H9 (cell line): ENCODE data around the gene CHD3. TPM values are rescaled to one million over a fixed set of nuclear protein-coding genes. Genes with fewer than 3 reads are reported as not detected.

ENCODE experiments used
- DNase-seq: peaks from one replicate; pipeline ENCODE4 v3.0.0-alpha.2; 2017
- H2AFZ ChIP-seq: one replicate; pipeline ENCODE4 v1.6.1; 2013; ENCODE audit warnings: mild to moderate bottlenecking, low read length, control low read depth, moderate library complexity
- H2AK5ac ChIP-seq: 2 replicates; pipeline ENCODE4 v1.6.1; 2013; ENCODE audit warnings: low read length, control low read depth, mixed read lengths; ENCODE audit not compliant: insufficient read length
- H2BK120ac ChIP-seq: one replicate; pipeline ENCODE4 v1.6.1; 2013; ENCODE audit warnings: low read depth, mild to moderate bottlenecking, low read length, control low read depth, inconsistent platforms; ENCODE audit not compliant: poor library complexity, severe bottlenecking
- H2BK12ac ChIP-seq: 2 replicates; pipeline ENCODE4 v1.6.1; 2013; ENCODE audit warnings: low read length, control low read depth, mixed read lengths, low read depth; ENCODE audit not compliant: insufficient read length
- H2BK15ac ChIP-seq: 2 replicates; pipeline ENCODE4 v1.6.1; 2013; ENCODE audit warnings: low read depth, low read length, control low read depth
- H2BK20ac ChIP-seq: one replicate; pipeline ENCODE4 v1.6.1; 2013; ENCODE audit warnings: low read depth, mild to moderate bottlenecking, low read length, control low read depth, inconsistent platforms; ENCODE audit not compliant: poor library complexity, severe bottlenecking
- H2BK5ac ChIP-seq: 2 replicates; pipeline ENCODE4 v1.6.1; 2013; ENCODE audit warnings: low read length, control low read depth, mixed read lengths; ENCODE audit not compliant: insufficient read length
- H3K14ac ChIP-seq: 2 replicates; pipeline ENCODE4 v1.6.1; 2013; ENCODE audit warnings: low read length, control low read depth; ENCODE audit not compliant: insufficient read depth
- H3K18ac ChIP-seq: 2 replicates; pipeline ENCODE4 v1.6.1; 2013; ENCODE audit warnings: low read depth, mild to moderate bottlenecking, mixed read lengths, low read length, control low read depth; ENCODE audit not compliant: insufficient read length
- H3K23ac ChIP-seq: 2 replicates; pipeline ENCODE4 v1.6.1; 2013; ENCODE audit warnings: low read length, control low read depth, mixed read lengths, low read depth; ENCODE audit not compliant: insufficient read length
- H3K23me2 ChIP-seq: 2 replicates; pipeline ENCODE4 v1.6.1; 2013; ENCODE audit warnings: low read depth, mild to moderate bottlenecking, mixed read lengths, low read length, control low read depth; ENCODE audit not compliant: insufficient read length, poor library complexity, severe bottlenecking
- H3K27ac ChIP-seq: 2 replicates; pipeline ENCODE4 v1.5.1; 2013; ENCODE audit warnings: low read length, control low read depth, mixed read lengths, low read depth; ENCODE audit not compliant: insufficient read length
- H3K27me3 ChIP-seq: 2 replicates; pipeline ENCODE4 v1.6.1; 2013; ENCODE audit warnings: low read length, control low read depth, inconsistent platforms; ENCODE audit not compliant: insufficient read depth
- H3K4ac ChIP-seq: 2 replicates; pipeline ENCODE4 v1.6.1; 2013; ENCODE audit warnings: low read depth, mild to moderate bottlenecking, control low read depth, inconsistent platforms, low read length, moderate library complexity
- H3K4me1 ChIP-seq: 2 replicates; pipeline ENCODE4 v1.6.1; 2013; ENCODE audit warnings: low read length, control low read depth, inconsistent platforms; ENCODE audit not compliant: insufficient read depth
- H3K4me2 ChIP-seq: 2 replicates; pipeline ENCODE4 v1.6.1; 2013; ENCODE audit warnings: low read length, control low read depth, mixed read lengths; ENCODE audit not compliant: insufficient read length, insufficient read depth
- H3K56ac ChIP-seq: 2 replicates; pipeline ENCODE4 v1.6.1; 2013; ENCODE audit warnings: low read depth, mild to moderate bottlenecking, mixed read lengths, low read length, control low read depth; ENCODE audit not compliant: insufficient read length
- H3K79me1 ChIP-seq: 2 replicates; pipeline ENCODE4 v1.6.1; 2013; ENCODE audit warnings: low read depth, mild to moderate bottlenecking, moderate library complexity, low read length, control low read depth, inconsistent platforms; ENCODE audit not compliant: insufficient read depth, poor library complexity, severe bottlenecking
- H3K79me2 ChIP-seq: 2 replicates; pipeline ENCODE4 v1.6.1; 2013; ENCODE audit warnings: low read length, control low read depth, inconsistent platforms; ENCODE audit not compliant: insufficient read depth
- H3K9ac ChIP-seq: 2 replicates; pipeline ENCODE4 v1.6.1; 2013; ENCODE audit warnings: low read length, control low read depth, mixed read lengths; ENCODE audit not compliant: insufficient read length; ENCODE audit errors: extremely low read depth
- H3K9me3 ChIP-seq: one replicate; pipeline ENCODE4 v1.6.1; 2013; ENCODE audit warnings: low read depth, low read length, inconsistent platforms; ENCODE audit not compliant: control insufficient read depth
- H3T11ph ChIP-seq: one replicate; pipeline ENCODE4 v1.6.1; 2013; ENCODE audit warnings: mild to moderate bottlenecking, low read length, control low read depth, inconsistent platforms
- H4K20me1 ChIP-seq: one replicate; pipeline ENCODE4 v1.6.1; 2013; ENCODE audit not compliant: control insufficient read depth, insufficient read length, insufficient read depth
- H4K5ac ChIP-seq: 2 replicates; pipeline ENCODE4 v1.6.1; 2013; ENCODE audit warnings: low read depth, mild to moderate bottlenecking, mixed read lengths, low read length, control low read depth; ENCODE audit not compliant: insufficient read length
- H4K8ac ChIP-seq: replicated peaks from 2 replicates; pipeline ENCODE4 v1.6.1; 2013; ENCODE audit warnings: low read length, control low read depth, mixed read lengths, low read depth; ENCODE audit not compliant: insufficient read length
- H4K91ac ChIP-seq: 2 replicates; pipeline ENCODE4 v1.6.1; 2013; ENCODE audit warnings: low read depth, mild to moderate bottlenecking, moderate library complexity, mixed read lengths, low read length, control low read depth; ENCODE audit not compliant: insufficient read length
- H3K27ac Mint-ChIP-seq, 3 experiments: 2 replicates in 2 of 3; 3 replicates in 1 of 3; pipeline ENCODE4 v1.8.0; 2020 to 2021; ENCODE audit warnings: mixed read lengths in 3 of 3, mild to moderate bottlenecking in 1 of 3, moderate library complexity in 1 of 3
- H3K27me3 Mint-ChIP-seq: 2 replicates; pipeline ENCODE4 v1.8.0; 2021; ENCODE audit warnings: low read depth, mild to moderate bottlenecking, moderate library complexity, mixed read lengths
- H3K36me3 Mint-ChIP-seq, 3 experiments: 2 replicates in 2 of 3; 3 replicates in 1 of 3; pipeline ENCODE4 v1.8.0; 2020 to 2021; ENCODE audit warnings: low read depth in 3 of 3, mixed read lengths in 3 of 3; ENCODE audit not compliant: insufficient read depth in 1 of 3
- H3K4me1 Mint-ChIP-seq, 2 experiments: 2 replicates each; pipeline ENCODE4 v1.8.0; 2020; ENCODE audit warnings: mixed read lengths in 2 of 2
- H3K4me3 Mint-ChIP-seq, 2 experiments: 2 replicates in 1 of 2; 3 replicates in 1 of 2; pipeline ENCODE4 v1.8.0; 2020 to 2021; ENCODE audit warnings: mild to moderate bottlenecking in 2 of 2, mixed read lengths in 2 of 2, moderate library complexity in 1 of 2
- H3K9me3 Mint-ChIP-seq, 2 experiments: 2 replicates in 1 of 2; 3 replicates in 1 of 2; pipeline ENCODE4 v1.8.0; 2020; ENCODE audit warnings: mild to moderate bottlenecking in 2 of 2, mixed read lengths in 2 of 2, moderate library complexity in 1 of 2
- WGBS: extraction: QIAGEN DNeasy Blood & Tissue Kit; methylation state at CpG from one replicate; pipeline ENCODE4 v1.1.7; 2013; ENCODE audit warnings: missing lambda C conversion rate, low lambda C conversion rate, mixed read lengths; ENCODE audit not compliant: insufficient read length; ENCODE audit errors: extremely low coverage; 5-methylcytosine and 5-hydroxymethylcytosine counted together
- total RNA-seq: library from RNA; stranded (reverse); gene quantifications from 2 replicates; pipeline ENCODE4 v1.2.1, GENCODE V29; 2021
- TF ChIP-seq, protein P1 (sequence below): fragments of 200-600 bp; sonication (generic); conservative IDR thresholded peaks from 3 replicates; pipeline ENCODE4 v1.8.0; 2021; ENCODE audit warnings: antibody characterized with exemption, mild to moderate bottlenecking

Gene CHD3
- total RNA-seq, 1 experiment from 2014 or later: 33.2 TPM

DNA sequence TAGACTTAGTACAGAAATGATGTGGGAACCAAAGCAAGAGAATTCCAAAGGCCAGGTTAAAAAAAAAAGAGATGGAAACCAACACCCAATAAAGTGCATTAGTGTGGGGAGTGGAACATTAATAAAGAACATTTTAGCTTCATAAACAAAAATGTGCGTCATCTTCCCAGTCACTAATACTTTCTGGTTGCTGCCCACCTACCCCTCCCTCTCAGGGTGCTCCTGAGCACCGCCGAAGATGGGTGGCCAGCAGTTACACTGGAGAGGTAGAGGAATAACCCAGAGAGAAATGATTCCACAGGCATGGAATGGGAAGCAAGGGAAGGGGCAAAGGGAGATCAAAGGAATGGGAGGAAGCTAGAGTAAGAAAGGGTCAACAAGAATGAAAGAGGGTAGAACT, 6.0 kb upstream of the CHD3 start:
- H3K4me1 Mint-ChIP-seq: peaks cover 0 to 3% of the 10 kb centered on the region in 2 experiments; a peak in 3 of 4 replicates
- Histone ChIP-seq H2AK5ac (no peak overlapping the region), H3K23ac (no peak overlapping the region), H3K27ac (no peak overlapping the region), H3K56ac (no peak overlapping the region), H2BK20ac (no peak overlapping the region), H2BK15ac (no peak overlapping the region), H3K79me2 (no peaks in the 10 kb centered on the region), H2BK120ac (no peak overlapping the region), H3K4ac (no peak overlapping the region), H4K5ac (no peak overlapping the region), H3K4me1 (no peaks in the 10 kb centered on the region), H2BK5ac (no peak overlapping the region), H4K8ac (no peak overlapping the region), H2BK12ac (no peak overlapping the region), H3K9ac (no peak overlapping the region), H3K79me1 (no peaks in the 10 kb centered on the region), H3T11ph (no peak overlapping the region), H3K18ac (no peak overlapping the region), H3K9me3 (no peaks in the 10 kb centered on the region), H2AFZ (no peak overlapping the region), H3K23me2 (peaks cover 22% of the 10 kb centered on the region), H4K20me1 (no peaks in the 10 kb centered on the region), H4K91ac (no peak overlapping the region), H3K27me3 (no peaks in the 10 kb centered on the region; the same call in 1 of the 2 replicates), H3K14ac (no peak overlapping the region), H3K4me2 (no peak overlapping the region)
- no peaks in the 10 kb centered on the region for H3K9me3 Mint-ChIP-seq
- no CpG with 5 or more reads among the region's 3 CpGs for WGBS
- no peak overlapping the region for H3K27ac Mint-ChIP-seq
- H3K4me3 Mint-ChIP-seq: no peak overlapping the region
- peaks cover 0 to 4% (median 0%) of the 10 kb centered on the region in 3 experiments; a peak in 1 of 7 replicates for H3K36me3 Mint-ChIP-seq
- TF ChIP-seq, protein P1, sequence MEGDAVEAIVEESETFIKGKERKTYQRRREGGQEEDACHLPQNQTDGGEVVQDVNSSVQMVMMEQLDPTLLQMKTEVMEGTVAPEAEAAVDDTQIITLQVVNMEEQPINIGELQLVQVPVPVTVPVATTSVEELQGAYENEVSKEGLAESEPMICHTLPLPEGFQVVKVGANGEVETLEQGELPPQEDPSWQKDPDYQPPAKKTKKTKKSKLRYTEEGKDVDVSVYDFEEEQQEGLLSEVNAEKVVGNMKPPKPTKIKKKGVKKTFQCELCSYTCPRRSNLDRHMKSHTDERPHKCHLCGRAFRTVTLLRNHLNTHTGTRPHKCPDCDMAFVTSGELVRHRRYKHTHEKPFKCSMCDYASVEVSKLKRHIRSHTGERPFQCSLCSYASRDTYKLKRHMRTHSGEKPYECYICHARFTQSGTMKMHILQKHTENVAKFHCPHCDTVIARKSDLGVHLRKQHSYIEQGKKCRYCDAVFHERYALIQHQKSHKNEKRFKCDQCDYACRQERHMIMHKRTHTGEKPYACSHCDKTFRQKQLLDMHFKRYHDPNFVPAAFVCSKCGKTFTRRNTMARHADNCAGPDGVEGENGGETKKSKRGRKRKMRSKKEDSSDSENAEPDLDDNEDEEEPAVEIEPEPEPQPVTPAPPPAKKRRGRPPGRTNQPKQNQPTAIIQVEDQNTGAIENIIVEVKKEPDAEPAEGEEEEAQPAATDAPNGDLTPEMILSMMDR: no peak
- H3K27me3 Mint-ChIP-seq: no peaks in the 10 kb centered on the region; the same call in none of the 2 replicates
- peak; percentile 26 for DNase-seq
